GM23338 (cell line): ENCODE measurements around the gene SELENOK. TPM values are rescaled to one million over a fixed set of nuclear protein-coding genes. Genes with fewer than 3 reads are reported as not detected.

ENCODE experiments used
- ATAC-seq: fragments of 200-7000 bp; cut with Tn5 transposase; 3 replicates; pipeline ENCODE4 v1.9.1; 2020
- DNase-seq: peaks from one replicate; pipeline ENCODE4 v3.0.0-alpha.2; 2015; ENCODE audit warnings: low spot score
- H2AFZ ChIP-seq: fragments of 200-600 bp; sonication (generic); 2 replicates; pipeline ENCODE4 v1.8.0; 2016; ENCODE audit warnings: antibody characterized with exemption, mild to moderate bottlenecking, moderate library complexity
- H3F3A ChIP-seq: fragments of 200-600 bp; sonication (generic); replicated peaks from 2 replicates; pipeline ENCODE4 v1.8.0; 2017; ENCODE audit warnings: antibody characterized with exemption, mixed run types, low read depth
- H3K27ac ChIP-seq: fragments of 200-600 bp; sonication (generic); 2 replicates; pipeline ENCODE4 v1.6.1; 2016; ENCODE audit warnings: low read depth
- H3K27me3 ChIP-seq: fragments of 200-600 bp; sonication (generic); 2 replicates; pipeline ENCODE4 v1.8.0; 2016; ENCODE audit warnings: mild to moderate bottlenecking, mixed run types, moderate library complexity; ENCODE audit not compliant: insufficient read depth
- H3K36me3 ChIP-seq: fragments of 200-600 bp; sonication (generic); 2 replicates; pipeline ENCODE4 v1.8.0; 2016; ENCODE audit warnings: mild to moderate bottlenecking; ENCODE audit not compliant: insufficient read depth
- H3K4me1 ChIP-seq: fragments of 200-600 bp; sonication (generic); 2 replicates; pipeline ENCODE4 v1.8.0; 2016; ENCODE audit warnings: mild to moderate bottlenecking, moderate library complexity; ENCODE audit not compliant: insufficient read depth
- H3K4me2 ChIP-seq: fragments of 200-600 bp; sonication (generic); 2 replicates; pipeline ENCODE4 v1.7.1; 2017; ENCODE audit warnings: mixed run types
- H3K4me3 ChIP-seq: fragments of 200-600 bp; sonication (generic); 2 replicates; pipeline ENCODE4 v1.6.1; 2016; ENCODE audit warnings: mixed run types
- H3K79me2 ChIP-seq: fragments of 200-600 bp; sonication (generic); replicated peaks from 2 replicates; pipeline ENCODE4 v1.8.0; 2017; ENCODE audit warnings: mild to moderate bottlenecking; ENCODE audit not compliant: insufficient read depth
- H3K9me2 ChIP-seq: fragments of 200-600 bp; sonication (generic); 2 replicates; pipeline ENCODE4 v1.8.0; 2017; ENCODE audit not compliant: insufficient read depth
- H4K20me1 ChIP-seq: fragments of 200-600 bp; sonication (generic); replicated peaks from 2 replicates; pipeline ENCODE4 v1.8.0; 2017; ENCODE audit warnings: mild to moderate bottlenecking; ENCODE audit not compliant: insufficient read depth
- H3K27ac Mint-ChIP-seq: 2 replicates; pipeline ENCODE4 v1.8.0; 2020; ENCODE audit warnings: inconsistent platforms, mild to moderate bottlenecking, moderate library complexity, mixed read lengths
- H3K27me3 Mint-ChIP-seq: 3 replicates; pipeline ENCODE4 v1.8.0; 2022; ENCODE audit warnings: low read depth, mild to moderate bottlenecking, moderate library complexity, mixed read lengths, inconsistent platforms; ENCODE audit not compliant: insufficient read depth, poor library complexity
- H3K36me3 Mint-ChIP-seq: 3 replicates; pipeline ENCODE4 v1.8.0; 2021; ENCODE audit warnings: low read depth, mild to moderate bottlenecking, inconsistent platforms, moderate library complexity, mixed read lengths
- H3K4me1 Mint-ChIP-seq: 3 replicates; pipeline ENCODE4 v1.8.0; 2020; ENCODE audit warnings: mild to moderate bottlenecking, inconsistent platforms, mixed read lengths
- H3K4me3 Mint-ChIP-seq: 3 replicates; pipeline ENCODE4 v1.8.0; 2021; ENCODE audit warnings: moderate library complexity, mild to moderate bottlenecking, inconsistent platforms, mixed read lengths
- H3K9me3 Mint-ChIP-seq: 3 replicates; pipeline ENCODE4 v1.8.0; 2020; ENCODE audit warnings: moderate library complexity, mild to moderate bottlenecking, inconsistent platforms, mixed read lengths
- CREB1 ChIP-seq: fragments of 250-450 bp; sonication (Bioruptor Pico); IDR thresholded peaks from 2 replicates; pipeline ENCODE4 v1.5.0; 2020; ENCODE audit warnings: low read depth, mild to moderate bottlenecking, moderate library complexity
- CTCF ChIP-seq, 2 experiments: fragments of 200-600 bp in 1 of 2; sonication (generic) in 1 of 2; conservative IDR thresholded peaks; 2 replicates each; pipeline versions ENCODE4 v1.5.1 to v1.6.1; 2016 to 2017; ENCODE audit warnings: antibody characterized with exemption in 2 of 2, low read depth in 2 of 2, mild to moderate bottlenecking in 2 of 2, moderate library complexity in 1 of 2
- ETS1 ChIP-seq: IDR thresholded peaks from 2 replicates; pipeline ENCODE4 v1.6.1; 2016; ENCODE audit warnings: antibody characterized with exemption
- EZH2 ChIP-seq: fragments of 200-600 bp; sonication (generic); IDR thresholded peaks from one replicate; pipeline ENCODE4 v1.8.0; 2017; ENCODE audit warnings: antibody characterized with exemption, mild to moderate bottlenecking, low read depth; ENCODE audit not compliant: unreplicated experiment
- EZH2phosphoT487 ChIP-seq: fragments of 200-600 bp; sonication (generic); IDR thresholded peaks from one replicate; pipeline ENCODE4 v1.8.1; 2018; ENCODE audit warnings: antibody characterized with exemption; ENCODE audit not compliant: unreplicated experiment
- JUNB ChIP-seq: IDR thresholded peaks from one replicate; pipeline ENCODE4 v1.6.1; 2016; ENCODE audit warnings: antibody characterized with exemption; ENCODE audit not compliant: unreplicated experiment
- NANOG ChIP-seq: IDR thresholded peaks from 2 replicates; pipeline ENCODE4 v1.6.1; 2016; ENCODE audit warnings: antibody characterized with exemption, borderline replicate concordance
- POLR2AphosphoS5 ChIP-seq: IDR thresholded peaks from 2 replicates; pipeline ENCODE4 v1.6.1; 2016; ENCODE audit warnings: antibody characterized with exemption, low read depth
- STAT1 ChIP-seq: IDR thresholded peaks from one replicate; pipeline ENCODE4 v1.6.1; 2016; ENCODE audit warnings: antibody characterized with exemption; ENCODE audit not compliant: unreplicated experiment
- ZNF114 ChIP-seq: fragments of 250-450 bp; sonication (Bioruptor Pico); IDR thresholded peaks from 2 replicates; pipeline ENCODE4 v1.5.0; 2020; ENCODE audit warnings: mild to moderate bottlenecking, moderate library complexity
- ZNF331 ChIP-seq: fragments of 250-450 bp; sonication (Bioruptor Pico); IDR thresholded peaks from 2 replicates; pipeline ENCODE4 v1.5.0; 2020; ENCODE audit warnings: low read depth, mild to moderate bottlenecking, moderate library complexity
- ZNF462 ChIP-seq: fragments of 250-450 bp; sonication (Bioruptor Pico); IDR thresholded peaks from 2 replicates; pipeline ENCODE4 v1.5.0; 2020; ENCODE audit warnings: mild to moderate bottlenecking, moderate library complexity
- polyA plus RNA-seq: library from polyadenylated mRNA; unstranded; fragments of >200 nt; fragmentation: Nextera tagmentation; extraction: Ambion mirVana; gene quantifications from 2 replicates; pipeline ENCODE4 v1.2.1, GENCODE V29; 2016
- total RNA-seq: library from RNA; depleted of rRNA; stranded (reverse); fragments of >200 nt; shearing (Covaris generic); gene quantifications from 2 replicates; pipeline ENCODE4 v1.2.3, GENCODE V29; 2014
- TF ChIP-seq, protein P1 (sequence below): IDR thresholded peaks from one replicate; pipeline ENCODE4 v1.6.1; 2018; ENCODE audit warnings: antibody characterized with exemption; ENCODE audit not compliant: unreplicated experiment

Gene SELENOK
- total and polyA plus RNA-seq, 2 experiments from 2014 or later = 21.4 to 168 TPM

DNA sequence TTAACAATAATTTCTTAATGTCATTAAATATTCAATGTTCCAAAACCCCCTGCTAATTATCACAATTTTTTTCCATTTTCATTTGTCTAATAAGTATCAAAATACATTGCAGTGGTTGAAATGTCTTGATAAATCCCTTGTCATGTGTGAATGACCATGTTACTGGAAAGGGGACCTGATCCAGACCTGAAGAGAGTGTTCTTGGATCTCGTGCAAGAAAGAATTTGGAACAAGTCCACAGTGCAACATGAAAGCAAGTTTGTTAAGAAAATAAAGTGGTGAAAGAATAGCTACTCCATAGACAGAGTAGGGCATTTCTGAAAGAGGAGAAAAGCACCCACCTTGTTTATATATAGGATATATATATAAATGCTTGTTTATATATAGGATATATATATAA, 10.4 kb upstream of the SELENOK start:
- Mint-ChIP-seq H3K4me1 (no peaks in the 10 kb centered on the region), H3K9me3 (no peaks in the 10 kb centered on the region), H3K4me3 (no peak overlapping the region), H3K36me3 (no peaks in the 10 kb centered on the region), H3K27me3 (no peaks in the 10 kb centered on the region), H3K27ac (no peak overlapping the region)
- Histone ChIP-seq H2AFZ (no peak overlapping the region), H3K9me2 (no peaks in the 10 kb centered on the region), H3K36me3 (no peaks in the 10 kb centered on the region), H3K4me1 (no peaks in the 10 kb centered on the region), H4K20me1 (no peaks in the 10 kb centered on the region), H3K27me3 (no peaks in the 10 kb centered on the region), H3K4me3 (no peak overlapping the region), H3K4me2 (no peak overlapping the region), H3K27ac (no peak overlapping the region), H3K79me2 (no peaks in the 10 kb centered on the region), H3F3A (no peaks in the 10 kb centered on the region)
- TF ChIP-seq JUNB (no peak), NANOG (no peak), ZNF114 (no peak), ETS1 (no peak), ZNF462 (CRISPR knock-in tag) (no peak), POLR2AphosphoS5 (no peak), EZH2phosphoT487 (no peak), STAT1 (no peak), EZH2 (no peak), CTCF (conservative IDR thresholded peaks at IDR 0.05; ENCODE audit: low read depth in 2 of 2) (no peak), ZNF331 (CRISPR knock-in tag) (no peak), CREB1 (CRISPR knock-in tag) (no peak)
- TF ChIP-seq, protein P1, sequence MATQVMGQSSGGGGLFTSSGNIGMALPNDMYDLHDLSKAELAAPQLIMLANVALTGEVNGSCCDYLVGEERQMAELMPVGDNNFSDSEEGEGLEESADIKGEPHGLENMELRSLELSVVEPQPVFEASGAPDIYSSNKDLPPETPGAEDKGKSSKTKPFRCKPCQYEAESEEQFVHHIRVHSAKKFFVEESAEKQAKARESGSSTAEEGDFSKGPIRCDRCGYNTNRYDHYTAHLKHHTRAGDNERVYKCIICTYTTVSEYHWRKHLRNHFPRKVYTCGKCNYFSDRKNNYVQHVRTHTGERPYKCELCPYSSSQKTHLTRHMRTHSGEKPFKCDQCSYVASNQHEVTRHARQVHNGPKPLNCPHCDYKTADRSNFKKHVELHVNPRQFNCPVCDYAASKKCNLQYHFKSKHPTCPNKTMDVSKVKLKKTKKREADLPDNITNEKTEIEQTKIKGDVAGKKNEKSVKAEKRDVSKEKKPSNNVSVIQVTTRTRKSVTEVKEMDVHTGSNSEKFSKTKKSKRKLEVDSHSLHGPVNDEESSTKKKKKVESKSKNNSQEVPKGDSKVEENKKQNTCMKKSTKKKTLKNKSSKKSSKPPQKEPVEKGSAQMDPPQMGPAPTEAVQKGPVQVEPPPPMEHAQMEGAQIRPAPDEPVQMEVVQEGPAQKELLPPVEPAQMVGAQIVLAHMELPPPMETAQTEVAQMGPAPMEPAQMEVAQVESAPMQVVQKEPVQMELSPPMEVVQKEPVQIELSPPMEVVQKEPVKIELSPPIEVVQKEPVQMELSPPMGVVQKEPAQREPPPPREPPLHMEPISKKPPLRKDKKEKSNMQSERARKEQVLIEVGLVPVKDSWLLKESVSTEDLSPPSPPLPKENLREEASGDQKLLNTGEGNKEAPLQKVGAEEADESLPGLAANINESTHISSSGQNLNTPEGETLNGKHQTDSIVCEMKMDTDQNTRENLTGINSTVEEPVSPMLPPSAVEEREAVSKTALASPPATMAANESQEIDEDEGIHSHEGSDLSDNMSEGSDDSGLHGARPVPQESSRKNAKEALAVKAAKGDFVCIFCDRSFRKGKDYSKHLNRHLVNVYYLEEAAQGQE = no peak
- ATAC-seq (no peak), DNase-seq (no peak)
